Endothelial cell of umbilical vein (primary cell): ENCODE measurements around the gene RCOR2. TPM values are rescaled to one million over a fixed set of nuclear protein-coding genes. Genes with fewer than 3 reads are reported as not detected.

Experiments
- BruUV-seq: library from RNA; stranded (reverse); fragments of 400-500 nt; replicated peaks from 2 replicates; lab custom pipeline; 2021; lab: Mats Ljungman, UMichigan
- CTCF ChIA-PET: fragments of 300-600, 350-600 bp; sonication (Branson Sonifier 250); formaldehyde crosslinking; loops from one replicate; lab custom pipeline; 2021; ENCODE audit warnings: antibody characterized with exemption, inconsistent platforms; lab: Charles Lee
- POLR2A ChIA-PET: fragments of 300-600, 350-600 bp; sonication (Branson Sonifier 250); formaldehyde crosslinking; loops from one replicate; lab custom pipeline; 2021; ENCODE audit warnings: antibody characterized with exemption, inconsistent platforms; lab: Charles Lee
- DNase-seq: peaks from one replicate; pipeline ENCODE4 v3.0.0-alpha.2; 2011; ENCODE audit warnings: low read depth, low spot score
- FAIRE-seq: peaks from 2 replicates; lab custom pipeline; 2011; peaks lifted over from hg19 to GRCh38; lab: Jason Lieb, UNC
- H2AFZ ChIP-seq: 2 replicates; pipeline ENCODE4 v1.6.0; 2012; ENCODE audit warnings: low read depth, low read length, control low read depth, inconsistent platforms
- H3K27ac ChIP-seq: 2 replicates; pipeline ENCODE4 v1.5.1; 2011; ENCODE audit warnings: low read depth, mild to moderate bottlenecking, control low read depth, low read length, moderate library complexity; ENCODE audit not compliant: insufficient read depth
- H3K27me3 ChIP-seq, 2 experiments: 2 replicates each; pipeline versions ENCODE4 v1.6.0 to v1.6.1; 2011; ENCODE audit warnings: low read length in 2 of 2, mixed read lengths in 1 of 2; ENCODE audit not compliant: control insufficient read depth in 2 of 2, insufficient read depth in 2 of 2
- H3K36me3 ChIP-seq, 2 experiments: 2 replicates in 1 of 2; 3 replicates in 1 of 2; pipeline ENCODE4 v1.5.1; 2011; ENCODE audit warnings: low read length in 2 of 2, mild to moderate bottlenecking in 1 of 2, moderate library complexity in 1 of 2; ENCODE audit not compliant: control insufficient read depth in 2 of 2, insufficient read depth in 2 of 2; ENCODE audit errors: extremely low read depth in 1 of 2
- H3K4me1 ChIP-seq: 3 replicates; pipeline ENCODE4 v1.5.1; 2011; ENCODE audit warnings: mild to moderate bottlenecking, low read length; ENCODE audit not compliant: control insufficient read depth, insufficient read depth; ENCODE audit errors: extremely low read depth
- H3K4me2 ChIP-seq: 2 replicates; pipeline ENCODE4 v1.6.1; 2011; ENCODE audit warnings: low read length, control low read depth, mixed read lengths; ENCODE audit not compliant: insufficient read depth
- H3K4me3 ChIP-seq, 3 experiments: fragments of 200-600 bp in 1 of 3; sonication (generic), shearing (Covaris generic) in 1 of 3; replicated peaks in 1 of 3; 2 replicates each; pipeline ENCODE4 v1.5.1; 2011 to 2016; ENCODE audit warnings: control low read depth in 3 of 3, low read length in 3 of 3, mild to moderate bottlenecking in 2 of 3, inconsistent platforms in 1 of 3, low read depth in 1 of 3, moderate library complexity in 1 of 3; ENCODE audit not compliant: insufficient read depth in 1 of 3
- H3K79me2 ChIP-seq: 2 replicates; pipeline ENCODE4 v1.6.0; 2012; ENCODE audit warnings: low read length, inconsistent platforms; ENCODE audit not compliant: control insufficient read depth, insufficient read depth
- H3K9ac ChIP-seq: replicated peaks from 2 replicates; pipeline ENCODE3; 2011; ENCODE audit warnings: low read length, control low read depth; ENCODE audit not compliant: insufficient read depth; ENCODE audit errors: extremely low read depth
- H3K9me1 ChIP-seq: replicated peaks from 3 replicates; pipeline ENCODE4 v1.6.0; 2011; ENCODE audit warnings: mild to moderate bottlenecking, low read length; ENCODE audit not compliant: control insufficient read depth, insufficient read depth; ENCODE audit errors: extremely low read depth
- H3K9me3 ChIP-seq: replicated peaks from 2 replicates; pipeline ENCODE4 v1.5.1; 2012; ENCODE audit warnings: low read length, inconsistent platforms; ENCODE audit not compliant: control insufficient read depth, insufficient read depth
- H4K20me1 ChIP-seq: replicated peaks from 2 replicates; pipeline ENCODE3; 2011; ENCODE audit warnings: mild to moderate bottlenecking, low read length; ENCODE audit not compliant: control insufficient read depth, insufficient read depth; ENCODE audit errors: extremely low read depth
- EZH2 ChIP-seq: IDR thresholded peaks from 2 replicates; pipeline ENCODE4 v1.6.1; 2012; ENCODE audit warnings: borderline replicate concordance, low read depth, mild to moderate bottlenecking, moderate library complexity, low read length, inconsistent platforms; ENCODE audit not compliant: severe bottlenecking
- FOS ChIP-seq: IDR thresholded peaks from 2 replicates; pipeline ENCODE4 v1.6.1; 2011; ENCODE audit warnings: mild to moderate bottlenecking, low read length, moderate library complexity, borderline replicate concordance; ENCODE audit not compliant: insufficient read depth
- GATA2 ChIP-seq: IDR thresholded peaks from 2 replicates; pipeline ENCODE4 v1.7.0; 2011; ENCODE audit warnings: low read depth, mild to moderate bottlenecking, moderate library complexity, mixed read lengths, low read length; ENCODE audit not compliant: insufficient read length, insufficient read depth
- JUN ChIP-seq: IDR thresholded peaks from 2 replicates; pipeline ENCODE4 v1.6.1; 2011; ENCODE audit warnings: borderline replicate concordance, low read depth; ENCODE audit not compliant: insufficient read length, insufficient read depth
- MYC ChIP-seq: IDR thresholded peaks from one replicate; pipeline ENCODE4 v1.6.1; 2011; ENCODE audit warnings: mild to moderate bottlenecking, low read depth, low read length
- POLR2A ChIP-seq: IDR thresholded peaks from 2 replicates; pipeline ENCODE4 v1.6.1; 2012; ENCODE audit warnings: low read depth, mild to moderate bottlenecking, control low read depth, low read length
- POLR2AphosphoS5 ChIP-seq: IDR thresholded peaks from 2 replicates; pipeline ENCODE4 v1.6.1; 2012; ENCODE audit warnings: low read depth, mild to moderate bottlenecking, control low read depth, low read length, moderate library complexity; ENCODE audit not compliant: insufficient read depth
- dilution Hi-C: fragments of 300-500 bp; cut with MboI; formaldehyde crosslinking; loops from one replicate; pipeline ENCODE4 v1.15.0; 2019; ENCODE audit warnings: low sequenced_read_pairs; ENCODE audit not compliant: extremely low pct_ligation_motif_present
- intact Hi-C: fragments of 100-400 bp; cut with micrococcal nuclease; formaldehyde crosslinking; loops from one replicate; pipeline ENCODE4 v1.10.0; 2022
- polyA plus RNA-seq, 4 experiments: library from polyadenylated mRNA; depleted of rRNA in 3 of 4; stranded (reverse) in 3 of 4; unstranded in 1 of 4; fragments of >200 nt; gene quantifications; 2 replicates each; pipeline versions ENCODE4 v1.2.1 to v1.2.3, GENCODE V29; 2011 to 2012; ENCODE audit warnings: missing spikeins in 1 of 4
- total RNA-seq: library from RNA; stranded (reverse); gene quantifications from 2 replicates; pipeline ENCODE4 v1.2.3, GENCODE V29; 2021
- TF ChIP-seq, protein P1 (sequence below), 2 donors: IDR thresholded peaks; 1 replicate in 1 of 2; 2 replicates in 1 of 2; pipeline ENCODE4 v1.5.1; 2011; ENCODE audit warnings: low read length in 2 of 2, mild to moderate bottlenecking in 2 of 2, moderate library complexity in 2 of 2, control low read depth in 1 of 2, inconsistent platforms in 1 of 2, low read depth in 1 of 2; ENCODE audit not compliant: insufficient read depth in 1 of 2; ENCODE audit errors: extremely low read depth in 1 of 2
- TF ChIP-seq, protein P2 (sequence below): IDR thresholded peaks from 2 replicates; pipeline ENCODE4 v1.6.1; 2011; ENCODE audit not compliant: insufficient read depth, insufficient read length

The RCOR2 gene
- total and polyA plus RNA-seq, 2 donors (not counting 3 experiments of a cell fraction or from before 2014, with no cell fraction given): 0.13 to 0.63 TPM

GRCh38 chr11:63944987-63945386, 28.0 kb upstream of the RCOR2 start:
- no peak overlapping the region for H2AFZ ChIP-seq
- H3K4me3 ChIP-seq: no peak overlapping the region
- POLR2A ChIA-PET: no interaction called here
- intact Hi-C loops (no loop called here), dilution Hi-C loops (no loop called here)
- no peak for DNase-seq
- H3K9ac ChIP-seq: no peak overlapping the region
- no peaks in the 10 kb centered on the region for H4K20me1 ChIP-seq
- H3K27me3 ChIP-seq: no peaks in the 10 kb centered on the region
- no peak for FAIRE-seq
- no peak overlapping the region for H3K27ac ChIP-seq
- no TSS peak for BruUV-seq
- peaks cover 19% of the 10 kb centered on the region for H3K79me2 ChIP-seq
- no peak overlapping the region for H3K4me2 ChIP-seq
- TF ChIP-seq JUN: no peak
- no peaks in the 10 kb centered on the region for H3K9me3 ChIP-seq
- H3K9me1 ChIP-seq: no peaks in the 10 kb centered on the region
- H3K4me1 ChIP-seq: no peaks in the 10 kb centered on the region
- CTCF ChIA-PET: interaction anchor here (0.7 to 6.9 kb wide), 17 partner anchors 10 to 306 kb away, joined by 3 to 264 read pairs (median 9); partner anchors contain the start of genes MARK2, RCOR2 and ZFTA
- peaks cover 2 to 11% of the 10 kb centered on the region in 2 experiments for H3K36me3 ChIP-seq

GRCh38 chr11:63942803-63943202, 25.8 kb upstream of the RCOR2 start:
- intact Hi-C loops: no loop called here

More at GRCh38 chr11:63942803-63943202, 25.8 kb upstream of the RCOR2 start:
- no peaks in the 10 kb centered on the region for H3K9me1 ChIP-seq
- CTCF ChIA-PET: interaction anchor here (6.9 kb wide), 1 partner anchor 105 kb away, joined by 264 read pairs; the partner anchor contains the start of gene MARK2
- no TSS peak for BruUV-seq
- peaks cover 26% of the 10 kb centered on the region for H3K79me2 ChIP-seq
- DNase-seq (no peak), FAIRE-seq (no peak)
- no peak overlapping the region for H3K27ac ChIP-seq
- no peaks in the 10 kb centered on the region for H3K9me3 ChIP-seq
- no peak overlapping the region for H3K4me2 ChIP-seq
- H3K4me1 ChIP-seq: peaks cover 11% of the 10 kb centered on the region
- H3K36me3 ChIP-seq: peaks cover 0 to 11% of the 10 kb centered on the region in 2 experiments
- no peak overlapping the region for H2AFZ ChIP-seq
- POLR2A ChIA-PET: no interaction called here
- no peak overlapping the region for H3K9ac ChIP-seq
- dilution Hi-C loops: no loop called here
- H4K20me1 ChIP-seq: no peaks in the 10 kb centered on the region
- no peaks in the 10 kb centered on the region for H3K27me3 ChIP-seq
- H3K4me3 ChIP-seq: no peak overlapping the region
- TF ChIP-seq, protein P1, sequence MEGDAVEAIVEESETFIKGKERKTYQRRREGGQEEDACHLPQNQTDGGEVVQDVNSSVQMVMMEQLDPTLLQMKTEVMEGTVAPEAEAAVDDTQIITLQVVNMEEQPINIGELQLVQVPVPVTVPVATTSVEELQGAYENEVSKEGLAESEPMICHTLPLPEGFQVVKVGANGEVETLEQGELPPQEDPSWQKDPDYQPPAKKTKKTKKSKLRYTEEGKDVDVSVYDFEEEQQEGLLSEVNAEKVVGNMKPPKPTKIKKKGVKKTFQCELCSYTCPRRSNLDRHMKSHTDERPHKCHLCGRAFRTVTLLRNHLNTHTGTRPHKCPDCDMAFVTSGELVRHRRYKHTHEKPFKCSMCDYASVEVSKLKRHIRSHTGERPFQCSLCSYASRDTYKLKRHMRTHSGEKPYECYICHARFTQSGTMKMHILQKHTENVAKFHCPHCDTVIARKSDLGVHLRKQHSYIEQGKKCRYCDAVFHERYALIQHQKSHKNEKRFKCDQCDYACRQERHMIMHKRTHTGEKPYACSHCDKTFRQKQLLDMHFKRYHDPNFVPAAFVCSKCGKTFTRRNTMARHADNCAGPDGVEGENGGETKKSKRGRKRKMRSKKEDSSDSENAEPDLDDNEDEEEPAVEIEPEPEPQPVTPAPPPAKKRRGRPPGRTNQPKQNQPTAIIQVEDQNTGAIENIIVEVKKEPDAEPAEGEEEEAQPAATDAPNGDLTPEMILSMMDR (IDR thresholded peaks at IDR 0.05; ENCODE audit: extremely low read depth in 1 of 2, insufficient read depth in 1 of 2, low read depth in 1 of 2, low read length in 2 of 2): no peak
- TF ChIP-seq FOS (no peak), GATA2 (no peak), MYC (no peak), POLR2A (no peak), JUN (no peak), POLR2AphosphoS5 (no peak), EZH2 (no peak)
- TF ChIP-seq, protein P2, sequence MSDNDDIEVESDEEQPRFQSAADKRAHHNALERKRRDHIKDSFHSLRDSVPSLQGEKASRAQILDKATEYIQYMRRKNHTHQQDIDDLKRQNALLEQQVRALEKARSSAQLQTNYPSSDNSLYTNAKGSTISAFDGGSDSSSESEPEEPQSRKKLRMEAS: no peak
